ENCODE measurements around the gene REX1BD. TPM values are rescaled to one million over a fixed set of nuclear protein-coding genes. Genes with fewer than 3 reads are reported as not detected.
A peak's percentile ranks its signal among the peaks of the same experiment; 100 is the strongest.

Gene REX1BD
- total RNA-seq, 1 experiment from 2014 or later: 97.1 TPM

- TF ChIP-seq, protein P1, sequence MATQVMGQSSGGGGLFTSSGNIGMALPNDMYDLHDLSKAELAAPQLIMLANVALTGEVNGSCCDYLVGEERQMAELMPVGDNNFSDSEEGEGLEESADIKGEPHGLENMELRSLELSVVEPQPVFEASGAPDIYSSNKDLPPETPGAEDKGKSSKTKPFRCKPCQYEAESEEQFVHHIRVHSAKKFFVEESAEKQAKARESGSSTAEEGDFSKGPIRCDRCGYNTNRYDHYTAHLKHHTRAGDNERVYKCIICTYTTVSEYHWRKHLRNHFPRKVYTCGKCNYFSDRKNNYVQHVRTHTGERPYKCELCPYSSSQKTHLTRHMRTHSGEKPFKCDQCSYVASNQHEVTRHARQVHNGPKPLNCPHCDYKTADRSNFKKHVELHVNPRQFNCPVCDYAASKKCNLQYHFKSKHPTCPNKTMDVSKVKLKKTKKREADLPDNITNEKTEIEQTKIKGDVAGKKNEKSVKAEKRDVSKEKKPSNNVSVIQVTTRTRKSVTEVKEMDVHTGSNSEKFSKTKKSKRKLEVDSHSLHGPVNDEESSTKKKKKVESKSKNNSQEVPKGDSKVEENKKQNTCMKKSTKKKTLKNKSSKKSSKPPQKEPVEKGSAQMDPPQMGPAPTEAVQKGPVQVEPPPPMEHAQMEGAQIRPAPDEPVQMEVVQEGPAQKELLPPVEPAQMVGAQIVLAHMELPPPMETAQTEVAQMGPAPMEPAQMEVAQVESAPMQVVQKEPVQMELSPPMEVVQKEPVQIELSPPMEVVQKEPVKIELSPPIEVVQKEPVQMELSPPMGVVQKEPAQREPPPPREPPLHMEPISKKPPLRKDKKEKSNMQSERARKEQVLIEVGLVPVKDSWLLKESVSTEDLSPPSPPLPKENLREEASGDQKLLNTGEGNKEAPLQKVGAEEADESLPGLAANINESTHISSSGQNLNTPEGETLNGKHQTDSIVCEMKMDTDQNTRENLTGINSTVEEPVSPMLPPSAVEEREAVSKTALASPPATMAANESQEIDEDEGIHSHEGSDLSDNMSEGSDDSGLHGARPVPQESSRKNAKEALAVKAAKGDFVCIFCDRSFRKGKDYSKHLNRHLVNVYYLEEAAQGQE (IDR thresholded peaks at IDR 0.05; ENCODE audit: low read depth): no peak
- no peak for TF ChIP-seq ELF1 (IDR thresholded peaks at IDR 0.05; ENCODE audit: borderline replicate concordance, low read depth)
Measured at GRCh38 chr19:18601875-18602274, 13.3 kb downstream of the REX1BD start (continued).

- DNase-seq (ENCODE audit: low read depth, low spot score) (no peak), ATAC-seq (no peak)
- no peaks in the 10 kb centered on the region for H3K9me2 ChIP-seq (ENCODE audit: insufficient read depth)
- TF ChIP-seq RAD21 (IDR thresholded peaks at IDR 0.05; ENCODE audit: low read depth) (no peak), ELF1 (IDR thresholded peaks at IDR 0.05; ENCODE audit: borderline replicate concordance, low read depth) (no peak), ZFX (IDR thresholded peaks at IDR 0.05) (no peak), EGR1 (IDR thresholded peaks at IDR 0.05; ENCODE audit: low read depth) (no peak), EZH2 (IDR thresholded peaks at IDR 0.05) (no peak), YY1 (IDR thresholded peaks at IDR 0.05; ENCODE audit: extremely low read depth, insufficient replicate concordance, low read depth, low read length) (no peak), CBX3 (IDR thresholded peaks at IDR 0.05; ENCODE audit: low read depth) (no peak)
- TF ChIP-seq, protein P2, sequence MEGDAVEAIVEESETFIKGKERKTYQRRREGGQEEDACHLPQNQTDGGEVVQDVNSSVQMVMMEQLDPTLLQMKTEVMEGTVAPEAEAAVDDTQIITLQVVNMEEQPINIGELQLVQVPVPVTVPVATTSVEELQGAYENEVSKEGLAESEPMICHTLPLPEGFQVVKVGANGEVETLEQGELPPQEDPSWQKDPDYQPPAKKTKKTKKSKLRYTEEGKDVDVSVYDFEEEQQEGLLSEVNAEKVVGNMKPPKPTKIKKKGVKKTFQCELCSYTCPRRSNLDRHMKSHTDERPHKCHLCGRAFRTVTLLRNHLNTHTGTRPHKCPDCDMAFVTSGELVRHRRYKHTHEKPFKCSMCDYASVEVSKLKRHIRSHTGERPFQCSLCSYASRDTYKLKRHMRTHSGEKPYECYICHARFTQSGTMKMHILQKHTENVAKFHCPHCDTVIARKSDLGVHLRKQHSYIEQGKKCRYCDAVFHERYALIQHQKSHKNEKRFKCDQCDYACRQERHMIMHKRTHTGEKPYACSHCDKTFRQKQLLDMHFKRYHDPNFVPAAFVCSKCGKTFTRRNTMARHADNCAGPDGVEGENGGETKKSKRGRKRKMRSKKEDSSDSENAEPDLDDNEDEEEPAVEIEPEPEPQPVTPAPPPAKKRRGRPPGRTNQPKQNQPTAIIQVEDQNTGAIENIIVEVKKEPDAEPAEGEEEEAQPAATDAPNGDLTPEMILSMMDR (IDR thresholded peaks at IDR 0.05 in 2 of 3, conservative IDR thresholded peaks at IDR 0.05 in 1 of 3; ENCODE audit: borderline replicate concordance in 1 of 3, insufficient read depth in 1 of 3, low read depth in 2 of 3, low read length in 2 of 3): no peak
- RAD21 ChIA-PET (ENCODE audit: low non-redundant PET in 1 of 2, low total read pairs in 2 of 2, uncharacterized antibody in 2 of 2, unreplicated experiment in 2 of 2): no interaction called here
- peaks cover 15 to 17% of the 10 kb centered on the region in 2 experiments for H3K4me1 ChIP-seq (ENCODE audit: control insufficient read depth in 1 of 2, insufficient read depth in 2 of 2, low read length in 2 of 2)
- no peaks in the 10 kb centered on the region for H3K79me2 ChIP-seq (ENCODE audit: insufficient read depth, low read length)
- no peak overlapping the region for H3K9ac ChIP-seq (ENCODE audit: low read length)
- POLR2A ChIA-PET: no interaction called here
- no peaks in the 10 kb centered on the region for H3K36me3 ChIP-seq (ENCODE audit: control insufficient read depth in 1 of 2, insufficient read depth in 2 of 2, low read length in 2 of 2)
- H3K27me3 ChIP-seq (ENCODE audit: insufficient read depth, low read length): peaks cover 4% of the 10 kb centered on the region; the same call in 1 of the 2 replicates
- H3K9me3 ChIP-seq (ENCODE audit: control insufficient read depth in 1 of 2, insufficient read depth in 1 of 2, low read depth in 1 of 2, low read length in 2 of 2): no peaks in the 10 kb centered on the region
- intact Hi-C loops (cut with micrococcal nuclease): no loop called here
- no peak overlapping the region for H3K4me2 ChIP-seq (ENCODE audit: low read length)
- H4K20me1 ChIP-seq (ENCODE audit: insufficient read depth): no peaks in the 10 kb centered on the region
- BruUV-seq (replicated peaks): no TSS peak
- peak overlapping the region; percentile 17; the same call in 1 of the 2 replicates for H3K27ac ChIP-seq (ENCODE audit: low read depth, low read length)
- no peak overlapping the region for H2AFZ ChIP-seq (ENCODE audit: low read depth, low read length, poor library complexity, severe bottlenecking)
- H3K4me3 ChIP-seq (replicated peaks in 1 of 2; ENCODE audit: low read depth in 1 of 2, low read length in 2 of 2): no peak overlapping the region
- CTCF ChIA-PET: interaction anchor here (1.4 kb wide), 1 partner anchor 9 kb away, joined by 4 read pairs; no protein-coding TSS in a partner anchor
Measured at GRCh38 chr19:18603255-18603957, 14.8 kb downstream of the REX1BD start.

Data from HCT116 (cell line).